Ectodermal cell (in vitro differentiated cells): Measurements from ENCODE around the gene TMEM62.

Experiments used
- H3K27ac ChIP-seq: 2 replicates; pipeline ENCODE4 v1.7.0; 2013; ENCODE audit warnings: mild to moderate bottlenecking, low read depth, low read length; ENCODE audit not compliant: insufficient read depth, poor library complexity, severe bottlenecking
- H3K27me3 ChIP-seq: 2 replicates; pipeline ENCODE4 v1.7.0; 2013; ENCODE audit warnings: mild to moderate bottlenecking, low read length; ENCODE audit not compliant: insufficient read depth, control insufficient read depth, poor library complexity, severe bottlenecking
- H3K36me3 ChIP-seq: one replicate; pipeline ENCODE4 v1.7.0; 2013; ENCODE audit warnings: low read length; ENCODE audit not compliant: control insufficient read depth, insufficient read depth
- H3K4me1 ChIP-seq: one replicate; pipeline ENCODE4 v1.7.0; 2013; ENCODE audit warnings: low read length; ENCODE audit not compliant: control insufficient read depth, insufficient read depth
- H3K4me3 ChIP-seq: 2 replicates; pipeline ENCODE4 v1.7.0; 2013; ENCODE audit warnings: low read depth, low read length, control low read depth; ENCODE audit not compliant: insufficient read depth
- H3K9me3 ChIP-seq: 2 replicates; pipeline ENCODE4 v1.7.0; 2013; ENCODE audit warnings: mild to moderate bottlenecking, low read length, moderate library complexity; ENCODE audit not compliant: control insufficient read depth
- WGBS, 2 experiments: methylation state at CpG; one replicate each; pipeline ENCODE4 v1.1.7; 2013; ENCODE audit warnings: missing lambda C conversion rate in 2 of 2; 5-methylcytosine and 5-hydroxymethylcytosine counted together

The TMEM62 gene

GRCh38 chr15:43229977-43230376, 96.6 kb downstream of the TMEM62 start:
- Histone ChIP-seq H3K4me3 (no peak overlapping the region), H3K9me3 (no peaks in the 10 kb centered on the region), H3K27me3 (no peaks in the 10 kb centered on the region), H3K27ac (no peak overlapping the region), H3K36me3 (no peaks in the 10 kb centered on the region), H3K4me1 (no peaks in the 10 kb centered on the region)
- 92 to 94% methylated on average over 5 of the region's 5 CpGs for WGBS, 2 experiments

- WGBS, 2 experiments = 85 to 87% methylated on average over 2 of the region's 2 CpGs
- Histone ChIP-seq H3K36me3 (no peaks in the 10 kb centered on the region), H3K27ac (no peak overlapping the region), H3K4me3 (no peak overlapping the region), H3K27me3 (no peaks in the 10 kb centered on the region), H3K9me3 (no peaks in the 10 kb centered on the region), H3K4me1 (no peaks in the 10 kb centered on the region)
These were observed 97.3 kb downstream of the TMEM62 start for GRCh38 chr15:43230640-43231115.

GRCh38 chr15:43232289-43232874, 99.0 kb downstream of the TMEM62 start:
- H3K36me3 ChIP-seq = no peaks in the 10 kb centered on the region
- no peak overlapping the region for H3K4me3 ChIP-seq

More at GRCh38 chr15:43232289-43232874, 99.0 kb downstream of the TMEM62 start:
- no peaks in the 10 kb centered on the region for H3K27me3 ChIP-seq
- H3K4me1 ChIP-seq = no peaks in the 10 kb centered on the region
- H3K9me3 ChIP-seq = no peaks in the 10 kb centered on the region
- 91 to 96% methylated on average over 3 of the region's 3 CpGs for WGBS, 2 experiments
- H3K27ac ChIP-seq = no peak overlapping the region
